GM12874 (cell line): ENCODE data around the gene SNAP29.

Experiments
- CTCF ChIP-seq: IDR thresholded peaks from 2 replicates; pipeline ENCODE4 v1.5.1; 2011; ENCODE audit warnings: low read depth, mild to moderate bottlenecking, control low read depth, low read length, moderate library complexity; ENCODE audit not compliant: insufficient read depth

The SNAP29 gene

DNA sequence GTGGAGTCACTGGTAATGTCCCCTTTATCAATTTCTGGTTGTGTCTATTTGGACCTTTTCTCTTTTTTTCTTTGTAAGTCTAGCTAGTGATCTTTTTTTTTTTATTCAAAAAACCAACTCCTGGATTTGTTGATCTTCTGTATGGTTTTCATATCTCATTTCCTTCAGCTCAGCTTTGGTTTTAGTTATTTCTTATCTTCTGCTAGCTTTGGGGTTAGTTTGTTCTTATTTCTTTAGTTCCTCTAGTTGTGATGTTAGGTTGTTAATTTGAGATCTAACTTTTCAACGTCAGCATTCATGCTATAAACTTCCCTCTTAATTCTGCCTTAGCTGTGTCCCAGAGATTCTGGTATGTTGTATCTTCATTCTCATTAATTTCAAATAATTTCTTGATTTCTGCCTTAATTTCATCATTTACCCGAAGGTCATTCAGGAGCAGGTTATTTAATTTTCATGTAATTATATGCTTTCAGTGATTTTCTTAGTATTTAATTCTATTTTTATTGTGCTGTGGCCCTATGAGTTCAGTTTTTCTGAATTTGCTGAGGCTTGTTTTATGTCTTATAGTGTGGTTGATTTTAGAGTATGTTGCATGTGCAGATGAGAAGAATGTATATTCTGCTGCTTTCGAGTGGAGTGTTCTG is 29.2 kb upstream of the SNAP29 start:
- no peak for TF ChIP-seq CTCF

DNA sequence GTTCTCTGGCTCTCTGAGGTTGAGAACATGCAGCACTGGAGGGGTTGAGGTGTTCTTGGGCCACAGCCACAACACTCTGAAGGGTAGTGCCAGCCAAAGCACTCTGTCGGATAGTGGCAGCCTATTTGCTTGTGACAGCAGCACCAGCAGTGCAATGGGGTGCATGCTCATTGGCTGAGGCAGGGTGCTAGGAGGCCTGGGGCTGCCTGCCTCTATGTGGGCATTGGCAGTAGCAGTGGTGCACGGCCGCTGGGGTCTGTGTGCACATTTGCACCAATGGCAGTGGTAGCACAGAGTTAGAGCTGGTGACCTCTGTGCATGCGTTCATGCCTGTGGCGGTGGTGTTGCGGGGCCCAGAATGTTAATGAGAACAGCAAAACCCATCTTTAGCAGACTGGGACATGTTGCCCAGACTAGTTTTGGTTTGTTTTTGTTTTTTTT is 25.6 kb upstream of the SNAP29 start:
- no peak for TF ChIP-seq CTCF

- TF ChIP-seq CTCF = no peak
These were observed 24.6 kb upstream of the SNAP29 start for GRCh38 chr22:20834206-20834605.

GRCh38 chr22:20834725-20835124 is 24.1 kb upstream of the SNAP29 start:
- TF ChIP-seq CTCF = no peak

DNA sequence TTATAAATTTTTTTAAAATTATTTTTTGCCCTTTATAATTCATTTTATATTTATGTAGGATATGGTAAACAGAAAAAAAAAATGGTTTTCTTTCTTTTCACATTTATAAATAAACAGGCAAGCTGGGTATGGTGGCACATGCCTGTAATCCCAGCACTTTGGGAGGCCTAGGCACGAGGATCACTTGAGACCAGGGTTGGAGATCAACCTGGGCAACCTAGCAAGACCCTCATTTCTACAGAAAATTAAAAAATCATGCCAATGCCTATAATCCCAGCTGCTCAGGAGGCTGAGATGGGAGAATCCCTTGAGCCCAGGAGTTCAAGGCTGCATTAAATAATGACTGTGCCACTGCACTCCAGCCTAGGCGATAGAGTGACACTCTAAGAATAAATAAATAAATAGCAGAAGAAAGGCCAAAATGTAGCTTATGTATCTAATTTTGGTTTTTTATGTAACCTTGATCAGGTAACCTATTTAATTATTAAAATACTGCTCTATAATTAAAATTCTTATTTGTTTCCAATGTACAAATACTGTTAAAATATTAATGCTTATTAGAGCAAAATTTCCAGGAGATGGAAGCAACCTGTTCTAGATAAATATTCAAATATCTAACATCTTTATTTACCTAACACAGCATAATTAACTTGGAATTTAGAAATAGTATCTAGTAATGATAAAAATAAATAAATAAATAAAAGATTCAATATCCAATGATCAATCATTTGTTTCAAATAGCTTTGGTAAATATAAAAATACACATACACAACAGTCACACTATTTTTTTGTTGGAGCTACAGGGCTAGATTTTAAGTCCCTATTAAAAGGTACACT is 21.6 kb upstream of the SNAP29 start:
- no peak for TF ChIP-seq CTCF

GRCh38 chr22:20839837-20840645 is 18.8 kb upstream of the SNAP29 start:
- no peak for TF ChIP-seq CTCF
